ENCODE measurements around the gene SPACA1.

DNA sequence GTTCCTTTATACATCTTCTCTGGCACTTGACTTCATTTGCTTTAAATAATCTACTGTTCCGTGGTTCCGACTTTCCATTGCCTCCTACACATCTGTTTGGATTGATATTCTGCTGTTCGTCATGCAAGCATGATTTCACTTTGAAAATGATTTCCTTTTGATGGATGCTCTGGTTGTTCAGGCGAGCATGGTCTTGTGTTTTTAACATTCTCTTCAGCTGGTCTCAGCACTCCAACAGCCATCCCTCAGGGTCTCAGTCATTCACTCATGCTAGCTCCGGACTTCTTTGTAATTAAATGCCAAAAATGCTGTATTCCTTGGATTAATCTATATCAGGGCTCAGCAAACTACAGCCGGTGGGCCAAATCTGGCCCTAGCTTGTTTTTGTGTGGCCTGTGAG, 27.2 kb upstream of the SPACA1 start:
- no peak for TF ChIP-seq HDGF (IDR thresholded peaks at IDR 0.05)
- TF ChIP-seq, protein P1, sequence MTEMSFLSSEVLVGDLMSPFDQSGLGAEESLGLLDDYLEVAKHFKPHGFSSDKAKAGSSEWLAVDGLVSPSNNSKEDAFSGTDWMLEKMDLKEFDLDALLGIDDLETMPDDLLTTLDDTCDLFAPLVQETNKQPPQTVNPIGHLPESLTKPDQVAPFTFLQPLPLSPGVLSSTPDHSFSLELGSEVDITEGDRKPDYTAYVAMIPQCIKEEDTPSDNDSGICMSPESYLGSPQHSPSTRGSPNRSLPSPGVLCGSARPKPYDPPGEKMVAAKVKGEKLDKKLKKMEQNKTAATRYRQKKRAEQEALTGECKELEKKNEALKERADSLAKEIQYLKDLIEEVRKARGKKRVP (CRISPR knock-in tag; IDR thresholded peaks at IDR 0.05): no peak
- no peak for TF ChIP-seq POLR2AphosphoS5 (IDR thresholded peaks at IDR 0.05; ENCODE audit: control insufficient read depth, insufficient read depth, low read depth, low read length)
- no peak for TF ChIP-seq REST (IDR thresholded peaks at IDR 0.05; ENCODE audit: borderline replicate concordance)
- TF ChIP-seq REST (CRISPR knock-in tag; IDR thresholded peaks at IDR 0.05; ENCODE audit: low read depth): no peak
- TF ChIP-seq, protein P2, sequence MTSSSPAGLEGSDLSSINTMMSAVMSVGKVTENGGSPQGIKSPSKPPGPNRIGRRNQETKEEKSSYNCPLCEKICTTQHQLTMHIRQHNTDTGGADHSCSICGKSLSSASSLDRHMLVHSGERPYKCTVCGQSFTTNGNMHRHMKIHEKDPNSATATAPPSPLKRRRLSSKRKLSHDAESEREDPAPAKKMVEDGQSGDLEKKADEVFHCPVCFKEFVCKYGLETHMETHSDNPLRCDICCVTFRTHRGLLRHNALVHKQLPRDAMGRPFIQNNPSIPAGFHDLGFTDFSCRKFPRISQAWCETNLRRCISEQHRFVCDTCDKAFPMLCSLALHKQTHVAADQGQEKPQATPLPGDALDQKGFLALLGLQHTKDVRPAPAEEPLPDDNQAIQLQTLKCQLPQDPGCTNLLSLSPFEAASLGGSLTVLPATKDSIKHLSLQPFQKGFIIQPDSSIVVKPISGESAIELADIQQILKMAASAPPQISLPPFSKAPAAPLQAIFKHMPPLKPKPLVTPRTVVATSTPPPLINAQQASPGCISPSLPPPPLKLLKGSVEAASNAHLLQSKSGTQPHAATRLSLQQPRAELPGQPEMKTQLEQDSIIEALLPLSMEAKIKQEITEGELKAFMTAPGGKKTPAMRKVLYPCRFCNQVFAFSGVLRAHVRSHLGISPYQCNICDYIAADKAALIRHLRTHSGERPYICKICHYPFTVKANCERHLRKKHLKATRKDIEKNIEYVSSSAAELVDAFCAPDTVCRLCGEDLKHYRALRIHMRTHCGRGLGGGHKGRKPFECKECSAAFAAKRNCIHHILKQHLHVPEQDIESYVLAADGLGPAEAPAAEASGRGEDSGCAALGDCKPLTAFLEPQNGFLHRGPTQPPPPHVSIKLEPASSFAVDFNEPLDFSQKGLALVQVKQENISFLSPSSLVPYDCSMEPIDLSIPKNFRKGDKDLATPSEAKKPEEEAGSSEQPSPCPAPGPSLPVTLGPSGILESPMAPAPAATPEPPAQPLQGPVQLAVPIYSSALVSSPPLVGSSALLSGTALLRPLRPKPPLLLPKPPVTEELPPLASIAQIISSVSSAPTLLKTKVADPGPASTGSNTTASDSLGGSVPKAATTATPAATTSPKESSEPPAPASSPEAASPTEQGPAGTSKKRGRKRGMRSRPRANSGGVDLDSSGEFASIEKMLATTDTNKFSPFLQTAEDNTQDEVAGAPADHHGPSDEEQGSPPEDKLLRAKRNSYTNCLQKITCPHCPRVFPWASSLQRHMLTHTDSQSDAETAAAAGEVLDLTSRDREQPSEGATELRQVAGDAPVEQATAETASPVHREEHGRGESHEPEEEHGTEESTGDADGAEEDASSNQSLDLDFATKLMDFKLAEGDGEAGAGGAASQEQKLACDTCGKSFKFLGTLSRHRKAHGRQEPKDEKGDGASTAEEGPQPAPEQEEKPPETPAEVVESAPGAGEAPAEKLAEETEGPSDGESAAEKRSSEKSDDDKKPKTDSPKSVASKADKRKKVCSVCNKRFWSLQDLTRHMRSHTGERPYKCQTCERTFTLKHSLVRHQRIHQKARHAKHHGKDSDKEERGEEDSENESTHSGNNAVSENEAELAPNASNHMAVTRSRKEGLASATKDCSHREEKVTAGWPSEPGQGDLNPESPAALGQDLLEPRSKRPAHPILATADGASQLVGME (CRISPR knock-in tag; IDR thresholded peaks at IDR 0.05): no peak

All from K562 (cell line).